ENCODE measurements around the gene PRTFDC1.
"Not testable (repeated sequence)": the region's sequence is repeated elsewhere in the genome, so short reads cannot be mapped to it uniquely, and the experiment has no call there.

The PRTFDC1 gene

GRCh38 chr10:24929056-24929544 lies 23.3 kb downstream of the PRTFDC1 start:
- DNase-seq: no peak

DNA sequence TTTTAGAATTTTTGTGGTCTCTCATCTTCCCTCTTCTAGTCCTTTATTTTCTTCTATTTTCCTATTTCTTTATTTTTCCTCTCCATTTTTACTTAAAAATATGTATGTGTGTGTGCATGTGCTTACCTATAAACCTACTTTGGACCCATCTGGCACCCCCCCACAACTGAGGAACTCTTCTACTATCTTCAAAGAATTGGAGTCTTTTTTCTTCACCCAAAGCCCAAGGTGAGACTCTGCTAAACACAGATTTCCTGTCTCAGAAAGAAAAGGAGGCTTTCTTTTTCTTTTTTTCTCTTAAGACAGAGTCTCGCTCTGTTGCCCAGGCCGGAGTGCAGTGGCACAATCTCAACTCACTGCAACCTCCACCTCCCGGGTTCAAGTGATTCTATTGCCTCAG lies 24.2 kb downstream of the PRTFDC1 start:
- no peak for DNase-seq

GRCh38 chr10:24926557-24926956 lies 25.8 kb downstream of the PRTFDC1 start:
- DNase-seq: no peak

GRCh38 chr10:24925799-24926198 lies 26.6 kb downstream of the PRTFDC1 start:
- DNase-seq: no peak

GRCh38 chr10:24924483-24924882 lies 27.9 kb downstream of the PRTFDC1 start:
- DNase-seq: not testable (repeated sequence)

DNA sequence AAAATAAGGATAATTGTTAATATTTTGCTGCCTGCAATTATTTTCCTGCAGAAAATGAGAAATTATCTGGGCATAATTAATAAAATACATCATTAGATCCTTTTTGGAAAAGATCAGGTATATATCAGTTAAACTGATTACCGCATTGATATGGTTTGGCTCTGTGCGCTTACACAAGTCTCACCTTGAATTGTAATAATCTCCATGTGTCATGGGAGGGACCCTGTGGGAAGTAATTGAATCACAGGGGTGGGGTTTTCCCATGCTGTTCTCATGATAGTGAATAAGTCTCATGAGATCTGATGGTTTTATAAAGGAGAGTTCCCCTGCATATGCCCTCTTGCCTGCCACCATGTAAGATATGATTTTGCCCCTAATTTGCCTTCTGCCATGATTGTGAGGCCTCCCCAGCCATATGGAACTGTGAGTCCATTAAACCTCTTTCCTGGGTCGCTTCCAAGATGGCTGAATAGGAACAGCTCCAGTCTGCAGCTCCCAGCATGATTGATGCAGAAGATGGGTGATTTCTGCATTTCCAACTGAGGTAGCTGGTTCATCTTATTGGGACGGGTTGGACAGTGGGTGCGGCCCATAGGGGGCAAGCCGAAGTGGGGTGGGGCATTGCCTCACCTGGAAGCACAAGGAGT lies 30.1 kb downstream of the PRTFDC1 start:
- DNase-seq: not testable (repeated sequence)

DNA sequence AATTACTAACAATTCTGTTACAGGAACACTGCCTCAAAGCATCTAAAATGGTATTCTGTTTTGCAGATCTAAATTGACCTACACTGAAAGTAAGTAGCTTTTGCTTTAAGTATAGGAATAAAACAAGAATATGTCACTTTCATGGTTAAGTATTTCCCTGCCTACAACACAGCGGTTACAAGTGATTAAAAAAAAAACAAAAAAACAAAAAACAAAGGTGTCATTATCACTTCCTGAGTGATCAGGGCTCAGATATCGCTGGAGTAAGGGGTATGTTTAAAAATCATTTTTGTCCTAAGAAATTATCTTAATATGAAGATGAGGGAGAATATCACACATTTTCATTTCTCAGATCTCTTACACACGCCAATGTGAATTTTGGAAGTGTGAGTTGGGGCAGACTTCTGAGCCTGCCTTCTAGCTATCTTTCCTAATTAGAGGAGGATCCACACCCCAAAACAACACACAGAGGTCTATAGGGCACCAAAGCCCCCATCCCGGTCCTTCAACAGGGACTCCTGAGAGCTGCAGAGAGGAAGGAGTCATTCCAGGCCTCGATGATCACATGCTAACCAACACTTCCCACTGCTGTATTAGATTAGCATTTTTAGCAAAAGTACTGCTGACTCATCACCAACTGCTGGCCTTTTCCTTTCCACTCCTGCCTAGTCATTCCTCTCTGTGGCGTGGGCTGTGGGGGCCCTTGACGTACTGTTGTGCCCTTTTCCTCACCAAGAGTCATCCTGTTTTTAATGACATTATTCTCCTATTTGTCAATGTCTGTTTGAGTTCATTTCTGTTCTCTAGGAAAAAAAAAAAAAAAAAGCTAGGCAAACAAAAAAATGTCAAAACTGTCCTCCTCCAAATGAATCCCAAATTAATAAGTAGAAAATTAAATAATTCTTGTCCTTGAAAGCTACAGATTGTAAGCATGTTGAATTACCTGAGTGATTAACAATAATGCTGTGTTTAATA lies 31.2 kb downstream of the PRTFDC1 start:
- DNase-seq: peak; percentile 90

DNA sequence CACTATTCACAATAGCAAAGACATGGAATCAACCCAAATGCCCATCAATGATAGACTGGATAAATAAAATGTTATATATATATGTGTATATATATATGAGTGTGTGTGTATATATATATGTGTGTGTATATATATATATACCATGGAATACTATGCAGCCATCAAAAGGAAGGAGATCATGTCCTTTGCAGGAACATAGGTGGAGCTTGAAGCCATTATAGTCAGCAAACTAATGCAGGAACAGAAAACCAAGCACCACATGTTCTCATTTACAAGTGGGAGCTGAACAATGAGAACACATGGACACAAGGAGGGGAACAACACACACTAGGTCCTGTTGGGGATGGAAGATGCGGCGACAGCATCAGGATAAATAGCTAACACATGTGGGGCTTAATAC lies 32.2 kb downstream of the PRTFDC1 start:
- not testable (repeated sequence) for DNase-seq

- not testable (repeated sequence) for DNase-seq
Observed at GRCh38 chr10:24919629-24920028, 32.8 kb downstream of the PRTFDC1 start.

- DNase-seq: no peak
Observed at GRCh38 chr10:24917979-24918378, 34.4 kb downstream of the PRTFDC1 start.

- DNase-seq: no peak
Observed at GRCh38 chr10:24917493-24917892, 34.9 kb downstream of the PRTFDC1 start.

GRCh38 chr10:24916365-24916764 lies 36.0 kb downstream of the PRTFDC1 start:
- DNase-seq: peak; percentile 26

DNA sequence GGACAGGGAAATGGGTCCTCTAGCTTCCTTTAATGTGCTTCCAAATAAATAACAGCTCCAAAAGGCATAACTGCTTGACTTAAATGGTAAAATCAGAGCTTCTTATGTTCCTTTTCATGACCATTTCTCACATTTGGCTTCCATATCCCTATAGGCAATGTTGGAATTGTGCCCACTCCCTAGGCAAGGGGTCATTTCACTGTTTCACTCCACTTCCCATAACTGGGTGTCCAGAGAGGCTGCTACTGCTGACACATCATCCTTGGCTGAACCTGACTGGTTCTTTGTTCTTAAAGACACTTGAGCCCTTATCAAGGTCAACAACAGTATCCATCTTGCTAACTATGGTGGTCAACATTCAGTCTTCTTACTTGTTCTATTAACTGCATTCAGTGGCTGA lies 37.1 kb downstream of the PRTFDC1 start:
- no peak for DNase-seq

DNA sequence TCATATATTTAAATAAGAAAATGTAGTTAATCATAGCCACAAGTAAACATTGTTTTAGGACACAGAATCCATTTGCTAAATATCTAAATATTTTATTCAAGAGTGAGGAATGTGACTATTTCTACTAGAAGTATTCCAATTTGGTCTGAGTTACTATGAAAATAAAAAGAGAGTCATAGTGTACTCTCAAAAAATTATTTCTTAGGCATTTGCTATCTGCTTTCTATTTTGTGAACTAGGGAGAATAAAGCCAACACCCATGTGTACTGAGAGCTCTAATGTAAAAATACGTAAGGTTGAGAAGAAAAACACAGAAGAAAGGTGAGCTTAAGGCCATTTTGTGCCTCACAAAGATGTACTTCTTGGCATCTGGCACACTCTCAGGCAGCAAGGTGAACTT lies 38.3 kb downstream of the PRTFDC1 start:
- DNase-seq: no peak

DNA sequence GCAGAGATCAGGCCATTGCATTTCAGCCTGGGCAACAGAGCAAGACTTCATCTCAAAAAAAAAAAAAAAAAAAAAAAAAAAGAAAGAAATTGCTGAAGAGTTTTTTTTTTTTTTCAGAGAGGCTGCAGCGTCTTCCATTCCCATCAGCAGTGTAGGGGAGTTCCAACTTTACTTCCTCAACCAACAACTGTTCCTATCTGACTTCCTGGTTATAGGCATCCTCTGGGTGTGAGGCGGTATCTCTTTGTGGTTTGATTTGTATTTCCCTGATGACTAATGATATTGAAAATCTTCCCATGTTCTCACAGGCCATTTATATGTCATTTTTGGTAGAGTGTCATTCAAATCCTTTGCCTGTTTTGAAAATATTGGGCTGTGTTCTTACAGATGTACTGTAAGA lies 40.2 kb downstream of the PRTFDC1 start:
- DNase-seq: peak; percentile 15

DNA sequence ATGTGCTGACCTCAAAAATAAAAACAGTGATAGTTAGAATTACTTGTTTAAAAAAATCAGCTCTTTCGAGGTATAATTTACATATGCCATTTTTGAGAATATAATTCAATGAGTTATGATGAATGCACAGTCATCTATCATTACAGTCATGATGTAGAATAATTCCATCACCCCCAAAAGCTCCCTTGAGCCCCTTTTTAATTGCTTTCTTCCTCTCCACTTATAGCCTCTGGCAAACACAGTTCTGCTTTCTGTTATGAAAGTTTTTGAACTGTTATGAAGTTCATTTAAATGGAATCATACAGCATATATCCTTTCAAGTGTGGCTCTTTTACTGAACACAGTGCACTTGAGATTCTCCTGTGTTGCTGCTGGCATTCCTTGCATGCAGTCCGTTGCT lies 41.4 kb downstream of the PRTFDC1 start:
- no peak for DNase-seq

DNA sequence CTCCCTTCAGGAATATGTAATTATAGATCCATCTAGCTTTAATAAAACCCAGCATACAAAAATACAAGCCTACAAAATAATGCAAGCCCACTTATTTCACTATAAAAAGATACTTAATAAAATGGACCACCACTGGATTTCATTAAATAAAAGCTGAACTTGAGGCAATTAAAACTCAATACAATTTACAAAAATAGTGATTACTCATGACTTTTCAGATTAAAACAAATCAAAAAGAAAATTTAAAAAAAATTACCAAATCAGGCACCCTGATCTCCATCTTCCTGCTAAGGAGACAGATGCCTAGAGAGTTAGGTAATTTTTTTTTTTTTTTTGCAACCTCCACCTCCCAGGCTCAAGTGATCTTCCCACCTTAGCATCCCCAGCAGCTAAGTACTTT lies 41.8 kb downstream of the PRTFDC1 start:
- no peak for DNase-seq

DNA sequence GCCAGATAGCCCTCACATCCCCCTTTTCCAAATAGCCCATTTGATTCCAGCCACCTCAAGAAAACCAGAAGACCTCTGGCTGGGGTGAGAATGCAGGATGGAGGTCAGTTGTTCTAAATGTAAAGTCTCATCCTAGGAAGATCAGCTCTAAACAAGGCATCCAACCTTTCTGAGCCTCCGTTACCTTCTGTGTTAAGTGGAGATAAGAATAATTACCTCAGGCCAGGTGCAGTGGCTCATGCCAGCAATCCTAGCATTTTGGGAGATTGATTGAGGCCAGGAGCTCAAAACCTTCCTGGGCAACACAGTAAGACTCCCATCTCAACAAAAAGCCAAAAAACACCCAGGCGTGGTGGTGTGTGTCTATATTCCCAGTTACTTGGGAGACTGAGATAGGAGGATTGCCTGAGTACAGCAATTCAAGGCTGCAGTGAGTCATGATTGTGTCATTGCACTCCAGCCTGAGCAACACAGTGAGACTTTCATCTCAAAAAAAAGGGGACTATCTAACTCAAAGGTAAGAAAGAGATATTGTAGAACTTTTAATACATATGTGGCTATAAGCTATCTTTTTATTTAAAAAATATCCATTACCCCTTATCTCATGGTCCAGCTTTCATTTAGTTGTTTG lies 43.5 kb downstream of the PRTFDC1 start:
- DNase-seq: no peak

- DNase-seq: no peak
Observed at GRCh38 chr10:24907956-24908355, 44.5 kb downstream of the PRTFDC1 start.

- DNase-seq: no peak
Observed at GRCh38 chr10:24906372-24906771, 46.0 kb downstream of the PRTFDC1 start.

DNA sequence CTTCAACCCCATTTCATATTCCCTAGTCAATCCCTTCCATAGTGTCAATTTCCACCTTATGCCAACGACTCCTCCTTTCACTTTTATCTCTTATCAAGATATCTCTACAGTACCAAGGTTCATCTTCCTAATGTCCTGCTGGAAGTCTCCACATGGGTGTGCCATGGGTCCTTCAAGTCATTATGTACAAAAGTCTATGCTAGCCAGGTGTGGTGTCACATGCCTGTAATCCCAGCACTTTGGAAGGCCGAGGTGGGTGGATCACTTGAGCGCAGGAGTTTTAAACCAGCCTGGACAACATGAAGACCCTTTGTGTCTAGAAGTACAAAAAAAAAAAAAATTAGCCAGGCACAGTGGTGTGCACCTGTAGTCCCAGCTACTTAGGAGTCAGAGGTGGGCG lies 47.6 kb downstream of the PRTFDC1 start:
- DNase-seq: no peak

- no peak for DNase-seq
Observed at GRCh38 chr10:24902400-24902728, 50.0 kb downstream of the PRTFDC1 start.

GRCh38 chr10:24901686-24902399 lies 50.6 kb downstream of the PRTFDC1 start:
- peak; percentile 43 for DNase-seq
